NCI-H1930 (cell line): Measurements from ENCODE around the gene TOR1AIP1.
"Not testable (repeated sequence)": the region's sequence is repeated elsewhere in the genome, so short reads cannot be mapped to it uniquely, and the experiment has no call there.

ENCODE experiments used
- DNase-seq, 2 experiments: peaks; one replicate each; lab custom pipeline; 2025; lab: John Stamatoyannopoulos, UW

Gene TOR1AIP1

DNA sequence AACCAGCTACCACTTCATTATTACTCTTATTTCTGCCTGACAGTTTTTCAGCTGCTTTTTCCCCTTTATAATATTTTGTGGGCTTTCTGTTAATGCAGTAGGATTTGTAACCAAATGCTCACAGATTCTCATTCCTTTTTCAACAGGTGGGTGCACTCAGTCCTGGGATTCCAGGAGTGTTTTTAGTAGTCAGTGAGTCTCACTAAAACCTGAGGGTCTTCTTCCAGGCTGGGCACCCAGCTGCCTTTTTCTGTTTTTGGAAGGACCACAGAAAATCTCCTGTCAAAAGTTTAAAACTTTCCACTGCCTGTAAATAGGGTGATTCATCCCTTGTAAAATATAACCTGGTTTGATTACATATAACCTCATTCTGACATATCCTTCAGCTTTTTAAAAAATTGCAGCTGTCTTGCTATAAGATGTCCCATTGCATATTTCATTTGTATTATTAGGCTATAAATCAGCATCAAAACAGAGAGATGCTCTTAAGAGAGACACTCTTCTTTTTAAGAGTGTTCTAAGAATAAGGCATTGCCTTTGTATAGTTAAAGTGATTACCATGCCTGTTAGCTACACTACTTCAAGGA, 55.7 kb downstream of the TOR1AIP1 start:
- no peak for DNase-seq

DNA sequence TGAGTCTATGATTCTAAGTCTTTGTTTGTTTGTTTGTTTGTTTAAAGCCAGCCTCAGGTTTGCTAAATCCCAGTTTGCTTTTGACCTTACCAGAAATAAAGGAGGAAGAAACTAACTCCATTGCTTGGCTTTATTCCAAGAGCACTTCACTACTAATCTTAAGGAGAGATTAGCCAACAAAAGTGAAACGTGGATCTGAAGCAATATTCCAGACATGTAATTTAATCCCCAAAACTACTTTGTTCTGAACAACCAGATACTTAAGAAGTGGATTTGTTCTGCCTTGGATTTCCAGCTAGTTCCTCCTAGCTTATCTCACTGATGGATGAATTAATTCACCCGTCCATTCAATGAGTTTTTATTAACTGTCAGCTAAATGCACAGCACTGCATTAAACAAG, 56.7 kb downstream of the TOR1AIP1 start:
- no peak for DNase-seq

DNA sequence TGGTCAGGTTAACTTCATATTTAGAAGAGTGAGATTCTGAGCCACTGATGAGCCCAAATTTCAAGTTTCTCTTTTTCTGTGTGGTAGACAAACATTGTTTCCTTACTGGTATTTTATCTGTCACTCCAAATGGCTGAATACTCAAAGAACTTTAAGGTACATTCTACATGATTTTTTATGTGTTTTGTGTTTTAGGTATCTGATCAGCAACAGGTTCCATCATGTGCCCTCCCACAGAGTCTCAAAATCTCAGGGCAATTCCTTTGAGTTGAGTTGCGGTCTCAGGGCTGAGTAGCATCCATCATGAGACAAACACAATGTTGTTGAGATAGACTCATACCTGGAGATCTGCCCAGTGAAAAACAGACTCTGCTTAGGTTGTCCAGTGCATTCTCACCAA, 57.9 kb downstream of the TOR1AIP1 start:
- DNase-seq, result no peak

DNA sequence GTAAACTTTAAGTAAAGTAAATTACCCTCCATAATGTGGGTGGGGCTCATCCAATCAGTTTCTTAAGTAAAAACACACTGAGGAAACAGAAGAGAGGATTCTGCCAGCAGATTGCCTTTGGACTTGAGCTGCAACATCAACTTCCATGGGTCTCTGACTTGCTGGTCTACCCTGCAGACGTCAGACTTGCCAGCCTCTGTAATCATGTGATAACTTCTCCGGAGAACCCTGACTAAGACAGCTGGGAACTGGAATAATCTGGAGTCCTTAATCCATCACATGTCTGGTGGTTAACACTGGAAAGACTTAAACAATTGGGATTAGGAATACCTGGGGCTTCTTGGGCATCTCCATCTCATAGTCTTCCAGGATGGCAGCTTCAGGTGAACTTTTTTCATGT, 59.4 kb downstream of the TOR1AIP1 start:
- DNase-seq, result no peak

DNA sequence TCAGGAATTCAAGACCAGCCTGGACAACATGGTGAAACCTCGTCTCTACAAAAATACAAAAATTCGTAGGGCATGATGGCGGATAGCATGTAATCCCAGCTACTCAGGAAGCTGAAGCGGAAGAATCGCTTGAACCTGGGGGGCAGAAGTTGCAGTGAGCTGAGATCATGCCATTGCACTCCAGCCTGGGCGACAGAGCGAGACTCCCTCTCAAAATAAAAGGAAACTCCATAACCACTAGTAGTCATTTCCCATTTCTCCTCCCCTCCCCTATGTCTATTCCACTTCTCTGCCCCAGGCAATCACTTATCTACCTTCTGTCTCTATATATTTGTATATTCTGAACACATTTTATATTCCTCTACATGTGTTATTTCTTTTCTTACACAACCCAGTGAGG, 68.6 kb downstream of the TOR1AIP1 start:
- DNase-seq, result no peak

DNA sequence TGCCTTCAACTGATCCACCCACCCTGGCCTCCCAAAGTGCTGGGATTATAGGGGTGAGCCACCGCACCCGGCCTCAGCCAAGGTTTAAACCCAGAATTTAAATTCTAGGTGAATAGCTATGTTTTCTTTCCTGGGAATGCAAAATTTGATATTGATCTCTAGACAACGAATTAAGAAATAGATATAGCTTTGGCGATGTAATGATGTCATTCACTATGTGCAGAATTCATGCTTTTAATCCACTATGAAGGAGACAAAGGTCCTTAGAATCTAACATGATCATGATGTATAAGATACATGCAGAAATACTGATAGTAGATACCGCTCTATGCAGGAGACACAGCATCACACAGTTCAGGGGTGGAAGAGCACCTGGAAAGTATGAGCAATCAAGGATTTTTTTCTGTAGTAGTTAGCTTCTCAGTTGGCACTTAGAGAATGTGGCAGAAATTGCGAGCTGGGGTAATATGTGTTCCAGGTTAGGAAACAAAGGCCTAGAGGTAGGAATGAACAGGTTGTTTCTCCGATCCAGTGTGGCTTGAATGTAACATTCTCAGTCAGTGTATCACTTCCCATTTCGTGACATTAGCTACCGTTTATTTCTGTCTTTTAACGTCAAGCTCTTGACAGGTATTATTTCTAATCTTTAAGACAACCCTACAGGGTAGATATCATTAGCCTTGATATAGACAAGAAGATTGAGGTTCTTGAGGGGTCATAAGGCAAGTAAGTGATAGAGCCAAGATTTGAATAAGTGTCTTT, 69.5 kb downstream of the TOR1AIP1 start:
- no peak for DNase-seq

DNA sequence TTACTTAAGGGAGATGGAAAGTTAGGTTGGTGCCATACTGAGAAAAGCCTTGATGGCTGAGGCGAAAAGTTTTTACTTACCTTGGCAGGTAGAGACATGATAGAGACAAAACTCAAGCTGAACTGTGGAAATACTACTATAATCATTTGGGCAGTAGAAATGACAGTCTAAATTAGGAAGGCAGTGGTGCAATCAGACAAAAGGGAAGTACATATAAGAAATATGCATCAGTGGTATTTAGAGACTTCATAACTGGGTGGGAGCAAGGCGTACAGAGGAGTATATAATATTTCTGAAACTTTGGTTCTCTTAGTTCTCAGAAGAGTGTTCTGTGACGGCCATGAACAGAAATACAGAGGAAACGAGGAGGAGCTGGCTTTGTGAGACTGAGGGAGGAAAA, 70.1 kb downstream of the TOR1AIP1 start:
- DNase-seq, result no peak

DNA sequence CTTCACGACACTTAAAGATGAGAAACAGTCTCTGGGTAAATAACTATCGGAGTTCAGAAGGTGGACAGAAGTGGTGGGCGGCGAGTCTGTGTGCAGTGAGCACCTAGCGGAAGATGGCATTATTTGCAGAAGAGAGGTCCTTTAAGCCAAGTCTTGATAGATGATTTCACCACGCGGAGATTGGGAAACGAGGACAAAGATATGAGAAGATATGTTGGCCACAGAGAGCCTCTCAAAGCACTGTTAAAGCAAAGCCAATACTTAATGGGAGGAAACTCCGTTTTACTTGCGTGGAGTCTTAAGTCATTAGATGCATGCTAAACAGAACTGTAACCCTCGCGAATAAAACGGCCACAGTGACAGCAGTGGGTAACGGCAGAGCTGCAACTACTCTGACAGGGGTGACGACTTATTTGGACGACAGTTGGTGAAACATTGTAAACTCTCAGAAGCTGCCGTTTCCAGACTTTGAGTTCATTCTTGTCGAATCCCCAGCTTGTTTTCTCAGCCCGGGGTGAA, 71.9 kb downstream of the TOR1AIP1 start:
- DNase-seq, result peak in 1 of 2 experiments; percentile 49

DNA sequence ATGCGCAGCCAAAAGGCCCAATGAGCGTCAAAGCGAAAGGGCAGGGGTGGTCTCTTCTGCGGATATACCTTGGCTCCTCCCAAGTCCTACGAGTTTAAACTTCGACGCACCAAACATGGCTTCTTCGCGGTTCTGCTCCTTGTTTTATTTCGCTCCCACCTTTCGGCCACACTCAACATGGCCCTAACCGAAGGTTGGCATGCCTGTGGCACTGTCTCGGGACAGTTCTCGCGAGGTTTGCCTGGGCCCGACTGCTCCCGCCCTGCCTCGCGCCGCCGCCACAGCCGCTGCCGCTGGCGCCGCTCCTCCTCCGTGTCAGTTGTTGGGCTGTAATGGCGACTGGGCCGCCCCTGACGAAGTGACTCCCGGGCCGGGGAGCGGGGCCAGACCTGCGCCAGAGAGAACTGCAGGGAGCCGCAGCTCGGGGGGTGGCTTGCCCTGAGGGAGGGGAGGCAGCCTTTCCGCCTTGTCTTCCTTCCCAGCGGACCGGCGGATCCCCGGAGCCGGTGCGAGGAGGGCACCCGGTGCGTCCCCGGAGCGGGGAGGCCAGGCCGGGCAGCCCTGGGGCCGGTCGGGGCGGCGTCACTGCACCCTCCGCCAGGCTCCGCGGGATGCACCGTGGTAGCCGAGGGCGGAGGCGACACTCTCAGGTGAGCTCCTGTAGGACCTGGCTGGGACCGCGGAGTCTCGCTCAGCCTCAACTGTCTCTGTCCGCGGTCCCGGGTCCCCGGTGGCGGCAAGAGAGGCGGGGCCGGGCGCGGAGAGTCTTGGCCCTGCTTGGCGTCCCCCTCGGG, 72.6 kb downstream of the TOR1AIP1 start, which contains the start of gene CEP350:
Gene CEP350 (plus strand): TSS at position 318 of the 794 bp plus-strand sequence. CDS start 31,372 bp downstream, outside the sequence.
- DNase-seq, result peak; percentile 96

DNA sequence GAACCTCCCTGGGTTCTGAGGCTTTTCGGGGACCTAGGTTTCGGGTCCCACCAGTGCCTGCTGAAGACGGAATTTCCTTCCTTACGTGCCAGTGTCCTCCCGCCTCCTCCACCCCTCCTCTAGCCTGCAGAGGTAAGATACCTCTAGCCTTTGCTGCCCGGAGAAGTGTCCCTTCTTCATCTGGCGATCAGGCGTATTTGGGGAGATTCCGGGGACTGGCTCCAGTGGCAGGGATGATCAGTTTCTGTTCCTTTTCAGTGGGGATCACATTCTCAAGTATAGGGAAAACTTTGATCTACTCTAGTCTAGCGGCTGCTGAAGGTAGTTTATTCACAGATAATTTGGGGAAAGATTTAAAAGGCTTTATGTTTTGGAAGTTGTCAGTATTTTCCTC, 73.2 kb downstream of the TOR1AIP1 start:
- DNase-seq, result no peak

DNA sequence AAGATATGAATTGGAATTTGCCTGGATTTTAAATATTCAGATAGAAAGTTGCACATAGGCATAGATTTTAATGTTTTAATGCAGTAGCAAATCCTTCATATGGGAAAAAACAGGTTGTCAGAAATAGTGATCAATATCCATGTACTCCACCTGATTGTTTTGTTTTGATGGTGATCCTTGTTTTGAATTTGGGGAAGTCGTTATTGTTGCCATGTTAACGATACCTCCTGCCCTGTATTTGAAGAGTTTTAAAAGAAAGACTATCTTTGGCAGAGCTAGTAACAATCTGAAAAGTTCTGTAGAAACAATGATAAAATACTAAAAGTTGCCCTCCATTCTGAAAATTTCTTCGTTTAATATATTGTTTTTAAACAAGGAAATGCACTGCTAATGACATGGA, 73.6 kb downstream of the TOR1AIP1 start:
- DNase-seq, result no peak

DNA sequence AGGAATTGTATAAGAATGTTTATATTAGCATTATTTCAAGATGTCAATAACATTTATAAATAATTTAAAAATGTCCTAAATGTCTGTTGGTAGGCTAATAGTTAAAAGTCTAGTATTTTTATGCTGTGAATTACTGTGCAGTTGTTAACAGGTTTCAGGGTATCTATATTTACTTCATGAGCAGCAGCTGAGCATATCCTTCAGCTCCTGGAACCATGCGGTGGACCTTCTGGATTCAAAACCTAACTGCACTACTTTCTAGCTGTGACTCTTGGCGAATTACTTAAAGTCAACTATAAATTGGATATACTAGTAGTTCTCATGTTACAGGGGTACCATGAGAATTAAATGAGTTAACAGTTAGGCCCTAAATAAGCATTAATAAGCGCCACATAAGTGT, 76.3 kb downstream of the TOR1AIP1 start:
- no peak for DNase-seq

DNA sequence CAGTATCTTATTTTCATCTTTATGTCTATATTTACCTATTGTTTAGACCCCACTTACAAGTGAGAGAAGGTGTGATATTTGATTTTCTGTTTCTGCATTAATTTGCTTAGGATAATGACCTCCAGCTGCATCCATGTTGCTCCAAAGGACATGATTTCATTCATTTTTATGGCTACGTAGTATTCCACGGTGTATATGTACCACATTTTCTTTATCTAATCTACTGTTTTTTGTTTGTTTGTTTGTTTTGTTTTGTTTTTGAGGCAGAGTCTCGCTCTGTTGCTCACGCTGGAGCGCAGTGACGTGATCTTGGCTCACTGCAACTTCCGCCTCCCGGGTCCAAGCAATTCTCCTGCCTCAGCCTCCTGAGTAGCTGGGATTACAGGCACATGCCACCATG, 80.1 kb downstream of the TOR1AIP1 start:
- DNase-seq, result not testable (repeated sequence)

DNA sequence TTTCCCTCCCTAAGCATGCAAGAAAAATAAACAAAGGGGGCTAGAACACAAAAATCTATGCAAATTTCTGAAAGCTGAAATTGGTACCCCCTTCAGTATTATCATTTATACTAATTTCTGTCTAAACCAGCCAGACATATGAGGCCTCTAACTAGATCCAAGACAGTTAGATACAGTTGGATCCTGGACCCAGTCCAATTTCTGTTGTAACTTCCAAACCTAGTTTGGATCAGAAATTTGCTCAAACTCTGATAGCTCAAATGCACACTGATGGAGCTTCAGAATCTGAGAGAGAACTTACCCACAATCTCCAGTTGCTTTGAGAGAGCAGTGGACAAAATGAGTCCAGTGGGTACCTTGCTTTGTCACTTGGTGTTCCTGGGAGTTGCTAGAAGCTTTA, 84.5 kb downstream of the TOR1AIP1 start:
- DNase-seq, result no peak

DNA sequence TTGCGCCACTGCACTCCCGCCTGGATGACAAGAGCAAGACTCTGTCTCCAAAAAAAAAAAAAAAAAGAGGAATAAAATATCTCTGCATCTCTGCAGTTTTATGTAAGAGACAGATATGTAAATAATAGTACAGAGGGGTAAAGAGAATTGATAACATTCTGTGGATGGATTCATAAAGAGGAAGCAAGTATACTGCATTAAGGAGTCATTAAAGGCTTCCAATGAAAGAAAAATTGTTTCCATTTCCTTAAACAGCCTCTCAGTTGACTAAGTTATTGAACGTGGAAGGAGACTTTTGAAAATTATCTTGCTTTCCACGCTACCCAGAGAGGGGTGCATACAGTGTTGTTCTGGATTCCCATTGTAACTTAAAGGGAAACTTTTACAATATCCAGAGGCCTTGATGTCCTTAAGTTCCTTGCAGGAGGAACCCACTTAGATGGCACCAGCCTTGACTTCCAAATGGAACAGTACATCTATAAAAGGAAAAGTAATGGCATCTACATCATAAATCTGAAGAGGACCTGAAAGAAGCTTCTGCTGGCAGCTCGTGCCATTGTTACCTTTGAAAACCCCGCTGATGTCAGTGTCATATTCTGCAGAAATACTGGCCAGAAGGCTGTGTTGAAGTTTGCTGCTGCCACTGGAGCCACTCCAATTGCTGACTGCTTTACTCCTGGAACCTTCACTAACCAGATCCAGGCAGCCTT, 86.4 kb downstream of the TOR1AIP1 start:
- DNase-seq, result no peak

DNA sequence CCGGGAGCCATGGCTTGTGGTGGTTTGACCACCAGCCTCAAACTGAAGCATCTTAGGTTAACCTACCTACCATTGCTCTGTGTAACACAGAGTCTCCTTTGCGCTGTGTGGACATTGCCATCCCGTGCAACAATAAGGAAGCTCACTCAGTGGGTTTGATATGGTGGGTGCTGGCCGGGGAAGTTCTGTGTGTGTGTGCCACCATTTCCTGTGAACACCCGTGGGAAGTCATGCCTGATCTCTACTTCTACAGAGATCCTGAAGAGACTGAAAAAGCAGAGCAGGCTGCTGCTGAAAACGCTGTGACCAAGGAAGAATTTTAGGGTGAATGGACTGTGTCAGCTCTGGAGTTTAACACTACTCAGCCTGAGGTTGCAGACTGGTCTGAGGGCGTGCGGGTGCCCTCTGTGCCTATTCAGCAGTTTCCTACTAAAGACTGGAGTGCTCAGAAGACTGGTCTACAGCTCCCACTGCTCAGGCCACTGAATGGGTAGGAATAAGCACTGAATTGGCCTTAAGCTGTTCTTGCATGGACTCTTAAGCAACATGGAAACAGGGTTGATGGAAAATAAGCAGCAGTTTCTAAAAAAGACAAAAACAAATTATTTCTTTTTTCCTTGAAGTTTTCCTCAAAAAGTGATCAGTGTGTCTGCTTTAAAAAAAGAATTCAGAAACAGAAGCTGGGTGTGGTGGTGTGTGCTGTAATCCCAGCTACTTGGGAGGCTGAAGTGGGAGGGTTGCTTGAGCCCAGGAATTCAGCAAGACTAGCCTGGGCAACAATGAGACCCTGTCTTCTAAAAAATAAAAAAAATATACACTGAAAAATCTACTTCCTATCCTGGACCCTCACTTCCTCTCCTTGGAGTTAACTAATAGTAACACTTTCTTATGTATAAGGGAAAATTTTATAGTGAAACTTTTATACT, 87.2 kb downstream of the TOR1AIP1 start:
- no peak for DNase-seq
